Endothelial cell of umbilical vein (primary cell): ENCODE data around the gene SLC25A53. TPM values are rescaled to one million over a fixed set of nuclear protein-coding genes. Genes with fewer than 3 reads are reported as not detected.

ENCODE experiments used
- BruUV-seq: library from RNA; stranded (reverse); fragments of 400-500 nt; replicated peaks from 2 replicates; lab custom pipeline; 2021; lab: Mats Ljungman, UMichigan
- CTCF ChIA-PET: fragments of 300-600, 350-600 bp; sonication (Branson Sonifier 250); formaldehyde crosslinking; loops from one replicate; lab custom pipeline; 2021; ENCODE audit warnings: antibody characterized with exemption, inconsistent platforms; lab: Charles Lee
- POLR2A ChIA-PET: fragments of 300-600, 350-600 bp; sonication (Branson Sonifier 250); formaldehyde crosslinking; loops from one replicate; lab custom pipeline; 2021; ENCODE audit warnings: antibody characterized with exemption, inconsistent platforms; lab: Charles Lee
- DNase-seq: peaks from one replicate; pipeline ENCODE4 v3.0.0-alpha.2; 2011; ENCODE audit warnings: low read depth, low spot score
- FAIRE-seq: peaks from 2 replicates; lab custom pipeline; 2011; peaks lifted over from hg19 to GRCh38; lab: Jason Lieb, UNC
- H2AFZ ChIP-seq: 2 replicates; pipeline ENCODE4 v1.6.0; 2012; ENCODE audit warnings: low read depth, low read length, control low read depth, inconsistent platforms
- H3K27ac ChIP-seq: 2 replicates; pipeline ENCODE4 v1.5.1; 2011; ENCODE audit warnings: low read depth, mild to moderate bottlenecking, control low read depth, low read length, moderate library complexity; ENCODE audit not compliant: insufficient read depth
- H3K27me3 ChIP-seq, 2 experiments: 2 replicates each; pipeline versions ENCODE4 v1.6.0 to v1.6.1; 2011; ENCODE audit warnings: low read length in 2 of 2, mixed read lengths in 1 of 2; ENCODE audit not compliant: control insufficient read depth in 2 of 2, insufficient read depth in 2 of 2
- H3K36me3 ChIP-seq, 2 experiments: 2 replicates in 1 of 2; 3 replicates in 1 of 2; pipeline ENCODE4 v1.5.1; 2011; ENCODE audit warnings: low read length in 2 of 2, mild to moderate bottlenecking in 1 of 2, moderate library complexity in 1 of 2; ENCODE audit not compliant: control insufficient read depth in 2 of 2, insufficient read depth in 2 of 2; ENCODE audit errors: extremely low read depth in 1 of 2
- H3K4me1 ChIP-seq: 3 replicates; pipeline ENCODE4 v1.5.1; 2011; ENCODE audit warnings: mild to moderate bottlenecking, low read length; ENCODE audit not compliant: control insufficient read depth, insufficient read depth; ENCODE audit errors: extremely low read depth
- H3K4me2 ChIP-seq: 2 replicates; pipeline ENCODE4 v1.6.1; 2011; ENCODE audit warnings: low read length, control low read depth, mixed read lengths; ENCODE audit not compliant: insufficient read depth
- H3K4me3 ChIP-seq, 3 experiments: fragments of 200-600 bp in 1 of 3; sonication (generic), shearing (Covaris generic) in 1 of 3; replicated peaks in 1 of 3; 2 replicates each; pipeline ENCODE4 v1.5.1; 2011 to 2016; ENCODE audit warnings: control low read depth in 3 of 3, low read length in 3 of 3, mild to moderate bottlenecking in 2 of 3, inconsistent platforms in 1 of 3, low read depth in 1 of 3, moderate library complexity in 1 of 3; ENCODE audit not compliant: insufficient read depth in 1 of 3
- H3K79me2 ChIP-seq: 2 replicates; pipeline ENCODE4 v1.6.0; 2012; ENCODE audit warnings: low read length, inconsistent platforms; ENCODE audit not compliant: control insufficient read depth, insufficient read depth
- H3K9ac ChIP-seq: replicated peaks from 2 replicates; pipeline ENCODE3; 2011; ENCODE audit warnings: low read length, control low read depth; ENCODE audit not compliant: insufficient read depth; ENCODE audit errors: extremely low read depth
- H3K9me1 ChIP-seq: replicated peaks from 3 replicates; pipeline ENCODE4 v1.6.0; 2011; ENCODE audit warnings: mild to moderate bottlenecking, low read length; ENCODE audit not compliant: control insufficient read depth, insufficient read depth; ENCODE audit errors: extremely low read depth
- H3K9me3 ChIP-seq: replicated peaks from 2 replicates; pipeline ENCODE4 v1.5.1; 2012; ENCODE audit warnings: low read length, inconsistent platforms; ENCODE audit not compliant: control insufficient read depth, insufficient read depth
- H4K20me1 ChIP-seq: replicated peaks from 2 replicates; pipeline ENCODE3; 2011; ENCODE audit warnings: mild to moderate bottlenecking, low read length; ENCODE audit not compliant: control insufficient read depth, insufficient read depth; ENCODE audit errors: extremely low read depth
- CTCF ChIP-seq, 2 donors: IDR thresholded peaks; 1 replicate in 1 of 2; 2 replicates in 1 of 2; pipeline ENCODE4 v1.5.1; 2011; ENCODE audit warnings: low read length in 2 of 2, mild to moderate bottlenecking in 2 of 2, moderate library complexity in 2 of 2, control low read depth in 1 of 2, inconsistent platforms in 1 of 2, low read depth in 1 of 2; ENCODE audit not compliant: insufficient read depth in 1 of 2; ENCODE audit errors: extremely low read depth in 1 of 2
- EZH2 ChIP-seq: IDR thresholded peaks from 2 replicates; pipeline ENCODE4 v1.6.1; 2012; ENCODE audit warnings: borderline replicate concordance, low read depth, mild to moderate bottlenecking, moderate library complexity, low read length, inconsistent platforms; ENCODE audit not compliant: severe bottlenecking
- FOS ChIP-seq: IDR thresholded peaks from 2 replicates; pipeline ENCODE4 v1.6.1; 2011; ENCODE audit warnings: mild to moderate bottlenecking, low read length, moderate library complexity, borderline replicate concordance; ENCODE audit not compliant: insufficient read depth
- GATA2 ChIP-seq: IDR thresholded peaks from 2 replicates; pipeline ENCODE4 v1.7.0; 2011; ENCODE audit warnings: low read depth, mild to moderate bottlenecking, moderate library complexity, mixed read lengths, low read length; ENCODE audit not compliant: insufficient read length, insufficient read depth
- JUN ChIP-seq: IDR thresholded peaks from 2 replicates; pipeline ENCODE4 v1.6.1; 2011; ENCODE audit warnings: borderline replicate concordance, low read depth; ENCODE audit not compliant: insufficient read length, insufficient read depth
- MYC ChIP-seq: IDR thresholded peaks from one replicate; pipeline ENCODE4 v1.6.1; 2011; ENCODE audit warnings: mild to moderate bottlenecking, low read depth, low read length
- POLR2A ChIP-seq: IDR thresholded peaks from 2 replicates; pipeline ENCODE4 v1.6.1; 2012; ENCODE audit warnings: low read depth, mild to moderate bottlenecking, control low read depth, low read length
- POLR2AphosphoS5 ChIP-seq: IDR thresholded peaks from 2 replicates; pipeline ENCODE4 v1.6.1; 2012; ENCODE audit warnings: low read depth, mild to moderate bottlenecking, control low read depth, low read length, moderate library complexity; ENCODE audit not compliant: insufficient read depth
- dilution Hi-C: fragments of 300-500 bp; cut with MboI; formaldehyde crosslinking; loops from one replicate; pipeline ENCODE4 v1.15.0; 2019; ENCODE audit warnings: low sequenced_read_pairs; ENCODE audit not compliant: extremely low pct_ligation_motif_present
- intact Hi-C: fragments of 100-400 bp; cut with micrococcal nuclease; formaldehyde crosslinking; loops from one replicate; pipeline ENCODE4 v1.10.0; 2022
- polyA plus RNA-seq, 4 experiments: library from polyadenylated mRNA; depleted of rRNA in 3 of 4; stranded (reverse) in 3 of 4; unstranded in 1 of 4; fragments of >200 nt; gene quantifications; 2 replicates each; pipeline versions ENCODE4 v1.2.1 to v1.2.3, GENCODE V29; 2011 to 2012; ENCODE audit warnings: missing spikeins in 1 of 4
- total RNA-seq: library from RNA; stranded (reverse); gene quantifications from 2 replicates; pipeline ENCODE4 v1.2.3, GENCODE V29; 2021
- TF ChIP-seq, protein P1 (sequence below): IDR thresholded peaks from 2 replicates; pipeline ENCODE4 v1.6.1; 2011; ENCODE audit not compliant: insufficient read depth, insufficient read length

Gene SLC25A53
- total and polyA plus RNA-seq, 2 donors (not counting 3 experiments of a cell fraction or from before 2014, with no cell fraction given), result 4.6 to 6.3 TPM

- H3K9ac ChIP-seq, result no peak overlapping the region
- POLR2A ChIA-PET, result no interaction called here
- FAIRE-seq (no peak), DNase-seq (no peak)
- no peaks in the 10 kb centered on the region for H3K9me1 ChIP-seq
- H3K4me2 ChIP-seq, result no peak overlapping the region
- H2AFZ ChIP-seq, result no peak overlapping the region
- CTCF ChIA-PET, result interaction anchor here (2.1 kb wide), 1 partner anchor 8 kb away, joined by 11 read pairs; no protein-coding TSS in a partner anchor
- no TSS peak for BruUV-seq
- no peak overlapping the region for H3K27ac ChIP-seq
- no peaks in the 10 kb centered on the region for H4K20me1 ChIP-seq
- no peaks in the 10 kb centered on the region for H3K27me3 ChIP-seq
- H3K36me3 ChIP-seq, result peaks cover 7% of the 10 kb centered on the region in 2 experiments
- no peak overlapping the region for H3K4me3 ChIP-seq
- H3K4me1 ChIP-seq, result no peaks in the 10 kb centered on the region
- H3K79me2 ChIP-seq, result peaks cover 10% of the 10 kb centered on the region
- no peaks in the 10 kb centered on the region for H3K9me3 ChIP-seq
- intact Hi-C loops, result no loop called here
- TF ChIP-seq GATA2 (no peak), CTCF (IDR thresholded peaks at IDR 0.05; ENCODE audit: extremely low read depth in 1 of 2, insufficient read depth in 1 of 2, low read depth in 1 of 2, low read length in 2 of 2) (no peak), JUN (no peak), FOS (no peak), EZH2 (no peak), MYC (no peak), POLR2A (no peak), POLR2AphosphoS5 (no peak)
- TF ChIP-seq, protein P1, sequence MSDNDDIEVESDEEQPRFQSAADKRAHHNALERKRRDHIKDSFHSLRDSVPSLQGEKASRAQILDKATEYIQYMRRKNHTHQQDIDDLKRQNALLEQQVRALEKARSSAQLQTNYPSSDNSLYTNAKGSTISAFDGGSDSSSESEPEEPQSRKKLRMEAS, result no peak
- dilution Hi-C loops, result no loop called here
Observed at GRCh38 chrX:104187931-104188330, 31.1 kb upstream of the SLC25A53 start.
